Karpas-422 (cell line): ENCODE data around the gene WDHD1. TPM values are rescaled to one million over a fixed set of nuclear protein-coding genes. Genes with fewer than 3 reads are reported as not detected.
"Not testable (repeated sequence)": the region's sequence is repeated elsewhere in the genome, so short reads cannot be mapped to it uniquely, and the experiment has no call there.

Experiments
- DNase-seq: peaks from one replicate; pipeline ENCODE4 v3.0.0-alpha.2; 2015
- H2AFZ ChIP-seq: fragments of 200-600 bp; sonication (generic); 2 replicates; pipeline ENCODE4 v1.6.1; 2014; ENCODE audit warnings: antibody characterized with exemption, low read length, mixed read lengths
- H3K27ac ChIP-seq: fragments of 200-600 bp; sonication (generic); 2 replicates; pipeline ENCODE4 v1.5.1; 2014; ENCODE audit warnings: mild to moderate bottlenecking, low read length, moderate library complexity
- H3K27me3 ChIP-seq: fragments of 200-600 bp; sonication (generic); 2 replicates; pipeline ENCODE4 v1.6.1; 2014; ENCODE audit warnings: low read length, mixed read lengths
- H3K36me3 ChIP-seq: fragments of 200-600 bp; sonication (generic); 2 replicates; pipeline ENCODE4 v1.6.1; 2014; ENCODE audit warnings: low read length, mixed read lengths; ENCODE audit not compliant: insufficient read depth
- H3K4me1 ChIP-seq: fragments of 200-600 bp; sonication (generic); 2 replicates; pipeline ENCODE4 v1.6.1; 2014; ENCODE audit warnings: mild to moderate bottlenecking, low read length, mixed read lengths
- H3K4me2 ChIP-seq: fragments of 200-600 bp; sonication (generic); 2 replicates; pipeline ENCODE4 v1.6.1; 2014; ENCODE audit warnings: low read length, low read depth, mild to moderate bottlenecking; ENCODE audit not compliant: poor library complexity, severe bottlenecking
- H3K4me3 ChIP-seq: fragments of 200-600 bp; sonication (generic); 2 replicates; pipeline ENCODE4 v1.5.1; 2014; ENCODE audit warnings: mild to moderate bottlenecking, antibody characterized with exemption, low read length, mixed read lengths
- H3K79me2 ChIP-seq: fragments of 200-600 bp; sonication (generic); 2 replicates; pipeline ENCODE4 v1.6.1; 2014; ENCODE audit warnings: mild to moderate bottlenecking, low read length, mixed read lengths
- H3K9ac ChIP-seq: fragments of 200-600 bp; sonication (generic); 2 replicates; pipeline ENCODE4 v1.6.0; 2014; ENCODE audit warnings: low read length
- H3K9me2 ChIP-seq: fragments of 200-600 bp; sonication (generic), shearing (Covaris generic); replicated peaks from 2 replicates; pipeline ENCODE4 v1.6.0; 2014; ENCODE audit warnings: mild to moderate bottlenecking, low read length, moderate library complexity; ENCODE audit not compliant: insufficient read depth
- H3K9me3 ChIP-seq: fragments of 300-700, 200-600 bp; sonication (generic); 2 replicates; pipeline ENCODE4 v1.6.1; 2014; ENCODE audit warnings: low read length, mixed read lengths
- H4K20me1 ChIP-seq: fragments of 200-600 bp; sonication (generic); 2 replicates; pipeline ENCODE4 v1.6.1; 2014; ENCODE audit warnings: mild to moderate bottlenecking, antibody characterized with exemption, low read length, low read depth; ENCODE audit not compliant: insufficient read depth
- total RNA-seq: library from RNA; depleted of rRNA; stranded (reverse); fragments of >200 nt; shearing (Covaris generic); gene quantifications from 2 replicates; pipeline ENCODE4 v1.2.3, GENCODE V29; 2014; ENCODE audit warnings: low replicate concordance

The WDHD1 gene
- total RNA-seq, 1 experiment from 2014 or later, result 31.2 TPM

DNA sequence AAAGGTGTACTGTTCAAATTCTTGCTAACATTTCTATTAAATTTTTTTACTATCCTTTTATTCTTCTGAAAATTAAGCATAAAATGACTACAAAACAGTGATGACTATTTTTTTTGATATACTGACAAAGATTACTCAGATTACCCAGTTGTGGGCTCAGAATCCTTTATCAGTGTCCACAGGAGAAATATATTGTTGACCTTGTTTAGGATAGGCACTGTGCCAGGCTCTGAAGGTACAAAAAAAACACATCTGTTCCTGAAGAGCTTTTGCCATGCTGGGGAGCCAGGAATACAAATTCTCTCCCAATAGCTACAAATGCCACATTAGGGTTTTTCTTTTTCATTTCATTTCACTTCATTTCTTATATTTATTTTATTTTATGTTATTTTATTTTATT is 97.3 kb downstream of the WDHD1 start:
- no peaks in the 10 kb centered on the region for H3K9me2 ChIP-seq
- H3K4me3 ChIP-seq, result no peak overlapping the region
- H3K9me3 ChIP-seq, result no peaks in the 10 kb centered on the region
- DNase-seq, result no peak
- H3K4me1 ChIP-seq, result no peaks in the 10 kb centered on the region
- no peaks in the 10 kb centered on the region for H3K79me2 ChIP-seq
- no peak overlapping the region for H3K4me2 ChIP-seq
- H3K9ac ChIP-seq, result no peak overlapping the region
- H3K27ac ChIP-seq, result no peak overlapping the region
- H3K27me3 ChIP-seq, result no peaks in the 10 kb centered on the region
- H4K20me1 ChIP-seq, result no peaks in the 10 kb centered on the region
- H2AFZ ChIP-seq, result no peak overlapping the region
- peaks cover 4% of the 10 kb centered on the region for H3K36me3 ChIP-seq

DNA sequence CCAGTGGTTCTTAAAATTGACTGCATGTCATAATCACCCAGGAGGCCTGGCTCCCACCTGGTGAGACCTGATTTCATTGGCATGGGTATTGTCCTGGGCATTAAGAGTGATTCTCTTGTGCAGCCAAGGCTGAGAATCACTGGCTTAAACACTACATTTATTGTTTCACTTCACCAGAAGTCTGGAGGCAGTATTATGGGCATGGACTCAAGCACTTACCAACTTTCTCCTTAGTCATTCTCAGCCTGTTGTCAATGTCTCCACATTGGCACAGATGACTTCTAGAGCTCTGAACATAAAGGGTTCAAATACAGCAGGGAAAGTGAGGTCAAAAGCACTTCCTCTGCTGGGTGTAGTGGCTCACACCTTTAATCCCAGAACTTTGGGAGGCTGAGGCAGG is 98.7 kb downstream of the WDHD1 start:
- H3K27ac ChIP-seq, result no peak overlapping the region
- no peak overlapping the region for H2AFZ ChIP-seq
- no peaks in the 10 kb centered on the region for H4K20me1 ChIP-seq
- H3K4me3 ChIP-seq, result no peak overlapping the region
- no peak overlapping the region for H3K4me2 ChIP-seq
- H3K79me2 ChIP-seq, result no peaks in the 10 kb centered on the region
- H3K9ac ChIP-seq, result no peak overlapping the region
- H3K4me1 ChIP-seq, result no peaks in the 10 kb centered on the region
- peaks cover 4% of the 10 kb centered on the region for H3K36me3 ChIP-seq
- H3K9me2 ChIP-seq, result no peaks in the 10 kb centered on the region
- H3K27me3 ChIP-seq, result no peaks in the 10 kb centered on the region
- DNase-seq, result no peak
- H3K9me3 ChIP-seq, result no peaks in the 10 kb centered on the region

DNA sequence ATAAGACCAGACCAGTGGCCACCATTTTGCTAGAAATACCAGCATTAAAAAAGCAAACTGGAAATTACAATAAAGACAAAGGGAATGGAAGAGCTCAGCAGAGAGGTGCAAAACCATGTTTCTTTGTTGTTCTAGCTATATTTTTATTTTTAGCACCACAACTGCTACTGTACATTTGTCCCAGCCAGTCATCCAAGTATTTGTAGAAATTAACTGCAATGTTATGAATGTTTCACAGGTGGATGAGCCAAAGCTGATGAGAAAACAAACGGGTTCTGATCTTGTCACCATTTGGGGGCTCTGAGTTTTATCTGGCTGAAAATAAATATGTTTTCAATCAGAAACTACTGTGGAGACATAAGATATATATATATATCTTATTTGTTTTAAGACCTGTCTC is 99.3 kb downstream of the WDHD1 start:
- Histone ChIP-seq H3K4me2 (no peak overlapping the region), H3K9ac (no peak overlapping the region), H3K27me3 (no peaks in the 10 kb centered on the region), H3K9me2 (no peaks in the 10 kb centered on the region), H3K27ac (no peak overlapping the region), H4K20me1 (no peaks in the 10 kb centered on the region), H3K9me3 (no peaks in the 10 kb centered on the region), H3K4me3 (no peak overlapping the region), H3K79me2 (no peaks in the 10 kb centered on the region), H2AFZ (0 out of 2 replicates have a peak overlapping the region, but pooled peaks have one; percentile 0), H3K4me1 (no peaks in the 10 kb centered on the region), H3K36me3 (peaks cover 4% of the 10 kb centered on the region)
- DNase-seq, result no peak

DNA sequence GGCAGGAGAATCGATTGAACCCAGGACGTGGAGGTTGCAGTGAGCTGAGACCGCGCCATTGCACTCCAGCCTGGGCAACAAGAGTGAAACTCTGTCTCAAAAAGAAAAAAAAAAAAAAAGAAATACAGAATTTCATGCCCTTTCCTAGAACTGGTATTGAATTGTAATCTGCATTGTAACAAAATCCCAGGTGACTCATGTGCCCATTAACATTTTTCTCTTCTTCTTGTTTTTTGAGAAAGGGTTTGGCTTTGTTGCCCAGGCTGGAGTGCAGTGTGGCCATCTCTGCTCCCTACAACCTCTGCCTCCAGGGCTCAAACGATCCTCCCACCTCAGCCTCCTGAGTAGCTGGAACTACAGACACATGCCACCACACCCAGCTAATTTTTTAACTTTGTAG is 100.3 kb downstream of the WDHD1 start:
- H3K9me2 ChIP-seq, H3K9me3 ChIP-seq, H3K79me2 ChIP-seq, H3K4me3 ChIP-seq, H3K27me3 ChIP-seq, H3K27ac ChIP-seq, H3K4me1 ChIP-seq, H2AFZ ChIP-seq, DNase-seq, H3K4me2 ChIP-seq, H3K36me3 ChIP-seq, H3K9ac ChIP-seq, H4K20me1 ChIP-seq: not testable (repeated sequence)

DNA sequence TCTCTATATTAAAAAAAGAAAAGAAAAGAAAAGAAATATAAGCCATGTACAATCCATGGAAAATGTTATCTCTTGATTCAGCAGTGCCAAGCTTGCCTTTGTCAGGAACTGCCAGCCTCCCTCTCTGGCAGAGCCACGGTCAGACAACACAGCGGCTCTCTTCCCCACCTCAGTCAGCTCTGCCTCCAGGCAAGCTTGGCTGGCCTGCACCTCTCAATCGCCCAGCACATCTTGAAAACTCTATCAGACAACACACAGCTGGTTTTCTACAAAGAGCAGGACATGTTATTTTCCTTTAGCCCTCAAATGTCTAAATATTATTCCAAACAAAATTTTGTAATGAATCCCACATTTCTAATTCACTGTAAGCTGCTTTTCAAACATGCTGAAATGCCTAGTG is 104.3 kb downstream of the WDHD1 start:
- H4K20me1 ChIP-seq, result no peaks in the 10 kb centered on the region
- no peak overlapping the region for H3K9ac ChIP-seq
- H3K4me1 ChIP-seq, result no peaks in the 10 kb centered on the region
- no peaks in the 10 kb centered on the region for H3K9me3 ChIP-seq
- H3K4me3 ChIP-seq, result no peak overlapping the region
- H3K36me3 ChIP-seq, result no peaks in the 10 kb centered on the region
- H3K27ac ChIP-seq, result no peak overlapping the region
- no peak for DNase-seq
- H3K9me2 ChIP-seq, result no peaks in the 10 kb centered on the region
- H3K79me2 ChIP-seq, result no peaks in the 10 kb centered on the region
- H3K27me3 ChIP-seq, result no peaks in the 10 kb centered on the region
- no peak overlapping the region for H3K4me2 ChIP-seq
- no peak overlapping the region for H2AFZ ChIP-seq

DNA sequence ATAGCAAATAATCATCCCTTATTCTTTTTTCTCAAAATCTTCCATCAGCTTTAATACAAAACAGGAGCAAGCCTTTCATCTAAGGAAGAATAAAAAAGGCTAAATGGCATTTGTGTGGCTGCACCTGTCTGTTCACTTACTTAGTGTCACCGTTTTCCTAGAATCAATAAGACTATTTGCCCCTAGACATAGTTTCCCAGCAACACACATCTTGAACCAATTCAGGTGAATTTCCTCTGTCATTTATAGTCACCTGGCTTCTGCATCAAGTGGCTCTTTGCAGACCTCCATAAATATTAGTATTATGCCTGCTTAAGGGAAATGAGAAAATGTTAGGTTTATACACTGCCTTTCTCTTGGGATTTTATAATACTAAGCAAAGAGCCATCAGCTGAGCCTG is 106.8 kb downstream of the WDHD1 start:
- Histone ChIP-seq H4K20me1 (no peaks in the 10 kb centered on the region), H3K27ac (no peak overlapping the region)

DNA sequence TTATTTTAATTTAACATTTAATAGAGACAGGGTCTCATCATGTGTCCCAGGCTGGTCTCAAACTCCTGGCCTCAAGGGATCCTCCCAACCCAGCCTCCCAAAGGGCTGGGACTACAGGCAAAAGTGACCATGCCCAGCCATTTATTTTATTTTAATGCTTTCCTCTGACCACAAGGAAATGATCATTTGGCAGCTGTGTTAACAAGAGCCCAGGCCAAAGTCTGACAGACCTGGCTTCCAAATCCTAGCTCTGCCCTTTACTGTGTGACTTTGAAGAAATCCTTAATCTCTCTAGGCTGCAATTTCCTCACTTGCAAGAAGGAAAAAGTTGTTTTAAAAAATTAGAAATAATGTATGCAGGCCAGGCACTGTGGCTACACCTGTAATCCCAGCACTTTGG is 107.6 kb downstream of the WDHD1 start:
- Histone ChIP-seq H4K20me1 (no peaks in the 10 kb centered on the region), H3K36me3 (no peaks in the 10 kb centered on the region), H3K4me2 (no peak overlapping the region), H3K4me3 (no peak overlapping the region), H3K9me2 (no peaks in the 10 kb centered on the region), H2AFZ (no peak overlapping the region), H3K27ac (no peak overlapping the region), H3K27me3 (no peaks in the 10 kb centered on the region), H3K9ac (no peak overlapping the region), H3K4me1 (no peaks in the 10 kb centered on the region), H3K9me3 (no peaks in the 10 kb centered on the region), H3K79me2 (no peaks in the 10 kb centered on the region)
- DNase-seq, result no peak

More for the DNA sequence above, 106.8 kb downstream of the WDHD1 start:
- no peaks in the 10 kb centered on the region for H3K27me3 ChIP-seq
- H3K79me2 ChIP-seq, result no peaks in the 10 kb centered on the region
- no peaks in the 10 kb centered on the region for H3K4me1 ChIP-seq
- H2AFZ ChIP-seq, result no peak overlapping the region
- H3K9me2 ChIP-seq, result no peaks in the 10 kb centered on the region
- H3K36me3 ChIP-seq, result no peaks in the 10 kb centered on the region
- H3K9me3 ChIP-seq, result no peaks in the 10 kb centered on the region
- no peak overlapping the region for H3K9ac ChIP-seq
- H3K4me3 ChIP-seq, result no peak overlapping the region
- no peak for DNase-seq
- H3K4me2 ChIP-seq, result no peak overlapping the region

DNA sequence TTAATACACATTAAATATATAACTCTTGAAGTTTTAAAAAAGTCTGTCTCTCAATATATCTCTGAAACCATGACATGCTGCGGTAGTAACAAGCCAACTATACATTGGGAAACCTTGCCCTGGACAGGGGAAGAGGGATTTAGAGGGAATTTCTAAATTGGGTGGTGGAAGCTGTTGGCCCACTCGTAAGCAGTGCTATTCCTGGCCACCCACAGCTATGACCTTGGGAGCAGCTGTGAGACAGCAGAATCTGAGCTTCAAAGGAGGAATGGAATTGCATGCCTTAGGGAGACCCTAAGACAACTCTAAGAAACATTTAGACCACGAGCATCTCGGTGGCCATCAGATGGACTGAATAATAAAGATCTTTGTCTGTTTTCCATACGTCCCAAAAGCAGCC is 108.5 kb downstream of the WDHD1 start:
- H3K79me2 ChIP-seq, result no peaks in the 10 kb centered on the region
- H3K27ac ChIP-seq, result no peak overlapping the region
- H3K9me2 ChIP-seq, result no peaks in the 10 kb centered on the region
- no peak overlapping the region for H2AFZ ChIP-seq
- no peaks in the 10 kb centered on the region for H3K27me3 ChIP-seq
- no peaks in the 10 kb centered on the region for H3K4me1 ChIP-seq
- H3K9me3 ChIP-seq, result no peaks in the 10 kb centered on the region
- H4K20me1 ChIP-seq, result no peaks in the 10 kb centered on the region
- no peaks in the 10 kb centered on the region for H3K36me3 ChIP-seq
- no peak overlapping the region for H3K4me3 ChIP-seq
- no peak for DNase-seq
- no peak overlapping the region for H3K9ac ChIP-seq
- H3K4me2 ChIP-seq, result no peak overlapping the region

DNA sequence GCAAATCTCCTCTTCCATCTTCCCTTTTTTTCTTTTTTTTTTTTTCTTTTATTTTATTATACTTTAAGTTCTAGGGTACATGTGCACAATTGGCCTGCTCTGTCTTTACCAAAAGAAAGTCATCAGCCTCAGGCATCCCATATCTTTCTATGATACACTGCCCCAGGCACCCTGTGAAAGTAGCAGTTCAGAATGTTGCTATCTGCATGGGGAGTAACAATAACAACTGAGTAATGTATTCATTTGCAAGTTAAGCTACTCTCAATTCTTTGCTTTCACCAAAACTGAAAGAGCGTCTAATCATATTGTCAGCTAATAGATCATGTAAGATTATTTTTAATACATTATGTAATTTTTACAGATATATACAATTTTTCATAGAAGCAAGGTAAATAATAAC is 110.8 kb downstream of the WDHD1 start:
- no peaks in the 10 kb centered on the region for H3K4me1 ChIP-seq
- DNase-seq, result no peak
- H3K9me3 ChIP-seq, result no peaks in the 10 kb centered on the region
- no peak overlapping the region for H2AFZ ChIP-seq
- no peak overlapping the region for H3K9ac ChIP-seq
- no peaks in the 10 kb centered on the region for H3K36me3 ChIP-seq
- H3K79me2 ChIP-seq, result no peaks in the 10 kb centered on the region
- no peaks in the 10 kb centered on the region for H3K9me2 ChIP-seq
- H3K27ac ChIP-seq, result no peak overlapping the region
- no peaks in the 10 kb centered on the region for H4K20me1 ChIP-seq
- no peak overlapping the region for H3K4me3 ChIP-seq
- H3K27me3 ChIP-seq, result no peaks in the 10 kb centered on the region
- no peak overlapping the region for H3K4me2 ChIP-seq
